HL-60/S4 treated with phorbol 12-myristate 13-acetate at 8.2 ng/mL for 4 days and 3 days (cell line): Measurements from ENCODE around the gene CD37.
"Not testable (repeated sequence)": the region's sequence is repeated elsewhere in the genome, so short reads cannot be mapped to it uniquely, and the experiment has no call there.

Experiments used
- in situ Hi-C: fragments of 300-500 bp; cut with MboI; formaldehyde crosslinking; loops from 2 replicates; pipeline ENCODE4 v1.15.0; 2022; ENCODE audit warnings: low sequenced_read_pairs

The CD37 gene

GRCh38 chr19:49373174-49373573 lies 38.0 kb downstream of the CD37 start:
- in situ Hi-C loops = not testable (repeated sequence)

- in situ Hi-C loops = no loop called here
Measured at GRCh38 chr19:49374665-49375434, 39.6 kb downstream of the CD37 start.

DNA sequence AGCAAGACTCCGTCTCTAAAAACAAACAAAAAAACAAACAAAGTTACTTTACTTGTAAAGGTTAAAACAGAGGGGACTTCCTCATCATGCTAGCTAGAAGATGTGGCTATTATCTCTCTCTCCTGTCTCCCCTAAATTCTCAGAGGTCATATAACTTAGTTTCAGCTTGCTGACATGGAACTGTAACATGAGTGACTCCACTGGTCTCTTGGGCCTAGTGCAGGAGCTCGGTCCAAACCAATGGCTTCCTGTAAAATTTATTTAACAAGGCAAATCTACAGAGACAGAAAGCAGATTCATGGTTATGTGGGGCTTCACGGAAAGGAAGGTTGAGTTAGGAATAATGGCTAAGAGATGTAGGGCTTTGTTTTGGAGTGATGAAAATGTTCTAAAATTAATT lies 43.3 kb downstream of the CD37 start:
- in situ Hi-C loops = no loop called here

DNA sequence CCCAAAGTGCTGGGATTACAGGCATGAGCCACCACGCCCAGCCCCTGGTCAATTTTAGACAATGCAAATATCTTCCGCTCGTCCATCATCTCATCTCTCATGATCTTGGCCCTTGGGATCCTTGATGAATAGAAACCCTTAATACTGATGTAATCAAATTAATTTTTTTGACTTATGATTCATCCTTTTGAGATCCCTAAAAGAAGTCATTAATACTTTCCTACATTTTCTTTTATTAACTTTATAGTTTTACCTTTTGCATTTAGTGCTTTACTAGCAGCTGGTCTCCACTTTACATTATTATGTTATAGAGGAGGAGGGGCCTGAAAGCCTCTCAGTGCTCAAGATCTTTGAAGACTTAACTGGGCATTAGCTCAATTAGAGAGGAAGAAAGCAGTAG lies 45.2 kb downstream of the CD37 start:
- in situ Hi-C loops = no loop called here

- in situ Hi-C loops = no loop called here
Measured at GRCh38 chr19:49382639-49383038, 47.4 kb downstream of the CD37 start.

DNA sequence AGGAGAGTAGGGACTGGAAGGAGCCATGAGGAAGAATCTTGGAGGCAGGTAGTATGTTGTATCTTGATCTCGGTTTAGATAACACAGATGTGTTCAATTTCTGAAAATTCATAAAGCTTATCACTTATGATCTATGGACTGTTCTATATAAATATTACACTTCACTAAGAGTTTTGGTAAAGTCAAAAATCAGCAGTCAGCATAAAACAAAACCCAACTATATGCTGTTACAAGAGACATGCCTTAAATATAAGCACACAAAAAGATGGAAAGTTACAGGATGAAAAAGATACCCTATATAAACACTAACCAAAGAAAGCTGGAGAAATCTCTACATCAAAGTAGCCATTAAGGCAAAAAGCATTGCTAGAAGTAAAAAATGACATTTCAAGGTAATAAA lies 48.4 kb downstream of the CD37 start:
- in situ Hi-C loops = no loop called here

DNA sequence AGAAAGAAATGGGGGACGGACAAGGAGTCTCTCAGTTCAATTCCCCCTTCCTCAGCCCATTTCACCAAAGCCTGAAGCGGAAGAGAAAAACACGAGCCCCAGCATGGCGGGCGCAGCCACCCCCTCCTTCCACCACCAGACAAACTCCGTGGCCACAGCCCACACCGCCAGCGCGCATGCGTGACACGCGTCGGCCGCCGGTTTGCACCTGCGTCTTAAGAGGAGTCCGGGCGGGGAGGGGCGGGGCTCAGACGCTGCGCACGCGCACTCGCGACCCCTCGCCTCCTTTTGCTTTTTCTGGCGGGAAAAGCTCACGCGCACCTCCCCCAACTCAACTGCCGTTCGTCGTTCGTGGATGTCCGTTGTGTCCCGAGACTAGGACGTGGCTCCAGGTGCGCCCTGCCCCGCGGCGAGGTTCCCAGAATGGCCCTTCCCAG lies 52.7 kb downstream of the CD37 start, which contains the start of gene KASH5:
KASH5 (plus strand) TSS at position 314 of the 437 bp plus-strand sequence. CDS start 2,635 bp downstream, outside the sequence.
- in situ Hi-C loops = no loop called here

DNA sequence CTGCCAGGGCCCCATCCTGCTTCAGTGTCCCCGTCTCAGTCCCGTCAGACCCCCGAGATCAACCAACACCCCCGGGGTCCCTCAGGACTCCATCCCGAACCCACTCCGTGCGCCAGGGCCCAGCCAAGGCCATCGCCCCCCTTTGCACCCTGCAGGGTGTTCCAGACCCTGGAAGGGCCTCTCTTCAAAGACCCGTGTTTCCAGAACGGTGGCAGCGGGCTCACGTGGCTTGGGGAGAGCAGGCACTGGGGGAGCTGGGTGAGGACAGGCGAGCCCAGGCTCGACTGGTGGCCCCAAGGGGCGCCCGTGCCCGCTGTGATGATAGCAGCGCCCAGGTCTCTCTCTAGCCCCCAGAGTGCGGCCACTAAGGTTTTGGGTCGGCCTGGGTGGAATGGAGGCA lies 54.2 kb downstream of the CD37 start:
- in situ Hi-C loops = no loop called here
